Glutamatergic neuron (in vitro differentiated cells): ENCODE results near the gene SIRPA. TPM values are rescaled to one million over a fixed set of nuclear protein-coding genes. Genes with fewer than 3 reads are reported as not detected.

Experiments used
- DNase-seq: peaks from one replicate; pipeline ENCODE4 v3.0.0; 2022
- H3K27ac Mint-ChIP-seq: one replicate; pipeline ENCODE4 v1.8.0; 2020; ENCODE audit warnings: mild to moderate bottlenecking, mixed read lengths, inconsistent platforms; ENCODE audit not compliant: unreplicated experiment
- H3K27me3 Mint-ChIP-seq: one replicate; pipeline ENCODE4 v1.8.0; 2020; ENCODE audit warnings: mild to moderate bottlenecking, moderate library complexity, mixed read lengths, inconsistent platforms; ENCODE audit not compliant: unreplicated experiment
- H3K36me3 Mint-ChIP-seq: one replicate; pipeline ENCODE4 v1.8.0; 2020; ENCODE audit warnings: mild to moderate bottlenecking, mixed read lengths, inconsistent platforms; ENCODE audit not compliant: unreplicated experiment
- H3K4me1 Mint-ChIP-seq: one replicate; pipeline ENCODE4 v1.8.0; 2020; ENCODE audit warnings: mild to moderate bottlenecking, low read depth, mixed read lengths, inconsistent platforms; ENCODE audit not compliant: unreplicated experiment
- H3K4me3 Mint-ChIP-seq: one replicate; pipeline ENCODE4 v1.8.0; 2020; ENCODE audit warnings: mild to moderate bottlenecking, mixed read lengths, inconsistent platforms; ENCODE audit not compliant: unreplicated experiment
- H3K9me3 Mint-ChIP-seq: one replicate; pipeline ENCODE4 v1.8.0; 2020; ENCODE audit warnings: mild to moderate bottlenecking, moderate library complexity, mixed read lengths, inconsistent platforms; ENCODE audit not compliant: unreplicated experiment
- CTCF ChIP-seq: fragments of 200-600 bp; sonication (generic); IDR thresholded peaks from one replicate; pipeline ENCODE4 v1.5.0; 2021; ENCODE audit not compliant: partially characterized antibody, unreplicated experiment
- total RNA-seq: library from RNA; stranded (reverse); fragmentation: NEBNext Ultra II Directional; extraction: Animal tissue kit (Norgen Biotek cat#: 25700); gene quantifications from one replicate; pipeline ENCODE4 v1.2.1, GENCODE V29; 2021; ENCODE audit not compliant: unreplicated experiment

Gene SIRPA
- total RNA-seq, 1 donor from 2014 or later: 0.34 TPM

GRCh38 chr20:1939270-1939595, 44.0 kb downstream of the SIRPA start:
- no peaks in the 10 kb centered on the region for H3K4me1 Mint-ChIP-seq
- H3K27ac Mint-ChIP-seq: no peak overlapping the region
- no peaks in the 10 kb centered on the region for H3K36me3 Mint-ChIP-seq
- no peak overlapping the region for H3K4me3 Mint-ChIP-seq
- no peak for TF ChIP-seq CTCF
- DNase-seq: no peak
- H3K9me3 Mint-ChIP-seq: peaks cover 5% of the 10 kb centered on the region
- peaks cover 8% of the 10 kb centered on the region for H3K27me3 Mint-ChIP-seq

- peaks cover 11% of the 10 kb centered on the region for H3K27me3 Mint-ChIP-seq
- TF ChIP-seq CTCF: no peak
- no peak overlapping the region for H3K4me3 Mint-ChIP-seq
- DNase-seq: no peak
- H3K36me3 Mint-ChIP-seq: no peaks in the 10 kb centered on the region
- no peak overlapping the region for H3K27ac Mint-ChIP-seq
- H3K9me3 Mint-ChIP-seq: peaks cover 5% of the 10 kb centered on the region
- no peaks in the 10 kb centered on the region for H3K4me1 Mint-ChIP-seq
Observed at GRCh38 chr20:1940581-1940980, 45.4 kb downstream of the SIRPA start.

- DNase-seq: no peak
- no peak overlapping the region for H3K4me3 Mint-ChIP-seq
- H3K36me3 Mint-ChIP-seq: no peaks in the 10 kb centered on the region
- no peaks in the 10 kb centered on the region for H3K4me1 Mint-ChIP-seq
- H3K27me3 Mint-ChIP-seq: peaks cover 11% of the 10 kb centered on the region
- no peak overlapping the region for H3K27ac Mint-ChIP-seq
- peaks cover 5% of the 10 kb centered on the region for H3K9me3 Mint-ChIP-seq
- no peak for TF ChIP-seq CTCF
Observed at GRCh38 chr20:1941226-1941625, 46.0 kb downstream of the SIRPA start.

GRCh38 chr20:1942061-1942460, 46.9 kb downstream of the SIRPA start:
- no peak overlapping the region for H3K4me3 Mint-ChIP-seq
- no peak for DNase-seq
- TF ChIP-seq CTCF: no peak
- peaks cover 6% of the 10 kb centered on the region for H3K27me3 Mint-ChIP-seq
- peaks cover 2% of the 10 kb centered on the region for H3K4me1 Mint-ChIP-seq
- peaks cover 2% of the 10 kb centered on the region for H3K9me3 Mint-ChIP-seq
- no peaks in the 10 kb centered on the region for H3K36me3 Mint-ChIP-seq
- no peak overlapping the region for H3K27ac Mint-ChIP-seq

GRCh38 chr20:1942486-1943274, 47.5 kb downstream of the SIRPA start:
- DNase-seq: no peak
- H3K9me3 Mint-ChIP-seq: peaks cover 2% of the 10 kb centered on the region
- H3K4me1 Mint-ChIP-seq: peaks cover 4% of the 10 kb centered on the region
- H3K36me3 Mint-ChIP-seq: no peaks in the 10 kb centered on the region
- no peak for TF ChIP-seq CTCF
- no peak overlapping the region for H3K27ac Mint-ChIP-seq
- no peak overlapping the region for H3K4me3 Mint-ChIP-seq
- H3K27me3 Mint-ChIP-seq: peaks cover 8% of the 10 kb centered on the region
